ENCODE data around the gene PLXNA2. TPM values are rescaled to one million over a fixed set of nuclear protein-coding genes. Genes with fewer than 3 reads are reported as not detected.

The PLXNA2 gene
- total and polyA plus RNA-seq, 7 experiments from 2014 or later, result 0.70 to 5.4 (median 1.4) TPM; not detected in 2

DNA sequence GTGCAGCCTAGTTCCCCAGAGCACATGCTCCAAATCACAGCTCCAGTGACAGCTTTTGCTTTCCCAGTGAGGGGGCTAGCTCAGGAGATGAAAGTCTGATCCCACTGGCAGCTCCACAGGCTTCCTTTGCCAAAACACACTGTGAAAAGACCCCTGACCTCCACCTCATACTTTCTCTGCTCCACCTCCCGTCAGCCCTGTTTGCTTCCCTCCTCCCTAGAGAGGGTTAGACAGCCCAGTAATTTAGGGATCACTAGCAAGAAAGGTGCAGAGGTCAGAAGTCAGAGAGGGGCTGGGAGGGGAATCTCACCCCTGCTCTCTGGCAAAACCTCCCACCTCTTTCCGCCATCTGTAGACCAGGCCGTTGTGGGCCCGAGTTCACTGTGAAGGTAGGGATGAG, 62.8 kb downstream of the PLXNA2 start:
- no peaks in the 10 kb centered on the region for H3K36me3 Mint-ChIP-seq
- H3K4me3 ChIP-seq (ENCODE audit: low read length), result no peak overlapping the region
- CTCF ChIA-PET, result no interaction called here

DNA sequence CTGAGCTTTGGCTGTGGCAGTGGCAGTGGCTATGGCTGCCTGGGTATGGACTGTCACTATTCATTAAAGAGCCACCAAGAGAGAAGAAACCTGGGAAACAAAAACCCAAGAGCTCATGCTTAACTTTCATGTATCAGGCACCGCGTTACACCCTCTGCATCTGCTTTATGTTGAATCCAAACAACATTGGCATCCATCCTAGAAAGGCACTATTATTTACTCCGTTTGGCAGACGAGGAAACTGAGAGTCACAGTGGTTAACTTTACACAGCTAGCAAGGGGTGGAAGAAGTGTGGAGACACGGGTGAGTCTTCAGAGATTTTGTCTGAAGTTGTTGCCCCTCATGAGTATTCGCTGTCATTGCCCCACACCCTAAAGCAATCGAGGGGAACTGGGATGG, 63.8 kb downstream of the PLXNA2 start:
- POLR2A ChIA-PET, result no interaction called here
- H3K36me3 ChIP-seq (ENCODE audit: control insufficient read depth in 2 of 3, insufficient read depth in 3 of 3, low read length in 3 of 3), result no peaks in the 10 kb centered on the region
- intact Hi-C loops (cut with micrococcal nuclease), result no loop called here

More for the DNA sequence above, 62.8 kb downstream of the PLXNA2 start:
- no peak for DNase-seq
- Mint-ChIP-seq H3K4me3 (no peak overlapping the region), H3K9me3 (no peaks in the 10 kb centered on the region), H3K4me1 (peaks cover 0 to 1% (median 0%) of the 10 kb centered on the region in 7 donors), H3K27ac (peak overlapping the region in 1 of 9 donors; percentile 55), H3K27me3 (peaks cover 9 to 21% (median 13%) of the 10 kb centered on the region in 5 donors)
- Histone ChIP-seq H3K27me3 (ENCODE audit: control insufficient read depth in 2 of 2, insufficient read depth in 2 of 2, low read length in 2 of 2) (no peaks in the 10 kb centered on the region), H3K27ac (ENCODE audit: low read depth, low read length) (no peak overlapping the region), H3K4me1 (ENCODE audit: control insufficient read depth in 2 of 2, insufficient read depth in 2 of 2, low read length in 2 of 2) (no peaks in the 10 kb centered on the region), H3K36me3 (ENCODE audit: control insufficient read depth in 2 of 3, insufficient read depth in 3 of 3, low read length in 3 of 3) (no peaks in the 10 kb centered on the region), H3K9me3 (ENCODE audit: control insufficient read depth in 2 of 3, low read length in 3 of 3) (no peaks in the 10 kb centered on the region)
- POLR2A ChIA-PET, result no interaction called here
- no peak for ATAC-seq
- intact Hi-C loops (cut with micrococcal nuclease), result no loop called here

DNA sequence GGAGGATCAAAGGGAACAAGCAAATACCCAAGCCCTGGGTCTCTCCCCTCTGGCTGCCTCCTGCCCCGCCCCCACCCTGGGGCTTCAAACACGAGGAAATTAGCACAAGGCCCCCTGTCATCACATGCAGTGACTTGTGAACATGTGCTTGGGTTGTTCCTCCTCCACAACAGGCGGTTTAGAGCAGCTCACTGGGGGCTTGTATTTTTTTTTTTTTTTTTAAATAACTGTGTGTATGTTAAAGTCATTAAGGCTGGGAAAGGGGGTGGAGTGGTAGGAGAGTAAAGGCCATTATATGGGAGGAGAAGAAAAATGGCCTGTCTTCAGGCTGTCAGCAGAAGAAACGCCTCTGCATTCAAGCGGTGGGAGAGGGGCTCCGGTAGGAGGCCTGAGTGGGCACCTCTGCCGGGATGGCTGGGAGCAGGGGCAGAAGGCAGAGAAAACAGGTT, 64.2 kb downstream of the PLXNA2 start:
- POLR2A ChIA-PET, result no interaction called here
- Histone ChIP-seq H3K4me1 (ENCODE audit: control insufficient read depth in 2 of 2, insufficient read depth in 2 of 2, low read length in 2 of 2) (no peaks in the 10 kb centered on the region), H3K36me3 (ENCODE audit: control insufficient read depth in 2 of 3, insufficient read depth in 3 of 3, low read length in 3 of 3) (no peaks in the 10 kb centered on the region), H3K27me3 (ENCODE audit: control insufficient read depth in 2 of 2, insufficient read depth in 2 of 2, low read length in 2 of 2) (no peaks in the 10 kb centered on the region), H3K4me3 (ENCODE audit: low read length) (no peak overlapping the region), H3K9me3 (ENCODE audit: control insufficient read depth in 2 of 3, low read length in 3 of 3) (no peaks in the 10 kb centered on the region), H3K27ac (ENCODE audit: low read depth, low read length) (no peak overlapping the region)
- no peaks in the 10 kb centered on the region for H3K36me3 Mint-ChIP-seq
- peaks cover 0 to 1% (median 0%) of the 10 kb centered on the region in 7 donors for H3K4me1 Mint-ChIP-seq
- no peak overlapping the region for H3K4me3 Mint-ChIP-seq
- peaks cover 5 to 17% (median 11%) of the 10 kb centered on the region in 5 donors for H3K27me3 Mint-ChIP-seq
- H3K9me3 Mint-ChIP-seq, result no peaks in the 10 kb centered on the region
- intact Hi-C loops (cut with micrococcal nuclease), result no loop called here
- CTCF ChIA-PET, result no interaction called here
- no peak overlapping the region for H3K27ac Mint-ChIP-seq
- ATAC-seq, result no peak
- no peak for DNase-seq

More for the DNA sequence above, 63.8 kb downstream of the PLXNA2 start:
- CTCF ChIA-PET, result no interaction called here
- no peak overlapping the region for H3K4me3 Mint-ChIP-seq
- H3K9me3 Mint-ChIP-seq, result no peaks in the 10 kb centered on the region
- no peak overlapping the region for H3K27ac ChIP-seq (ENCODE audit: low read depth, low read length)
- no peaks in the 10 kb centered on the region for H3K4me1 ChIP-seq (ENCODE audit: control insufficient read depth in 2 of 2, insufficient read depth in 2 of 2, low read length in 2 of 2)
- no peak overlapping the region for H3K27ac Mint-ChIP-seq
- ATAC-seq, result no peak
- H3K4me3 ChIP-seq (ENCODE audit: low read length), result no peak overlapping the region
- DNase-seq, result no peak
- no peaks in the 10 kb centered on the region for H3K27me3 ChIP-seq (ENCODE audit: control insufficient read depth in 2 of 2, insufficient read depth in 2 of 2, low read length in 2 of 2)
- peaks cover 5 to 17% (median 11%) of the 10 kb centered on the region in 5 donors for H3K27me3 Mint-ChIP-seq
- H3K36me3 Mint-ChIP-seq, result no peaks in the 10 kb centered on the region
- H3K9me3 ChIP-seq (ENCODE audit: control insufficient read depth in 2 of 3, low read length in 3 of 3), result no peaks in the 10 kb centered on the region
- H3K4me1 Mint-ChIP-seq, result peaks cover 0 to 1% (median 0%) of the 10 kb centered on the region in 7 donors

DNA sequence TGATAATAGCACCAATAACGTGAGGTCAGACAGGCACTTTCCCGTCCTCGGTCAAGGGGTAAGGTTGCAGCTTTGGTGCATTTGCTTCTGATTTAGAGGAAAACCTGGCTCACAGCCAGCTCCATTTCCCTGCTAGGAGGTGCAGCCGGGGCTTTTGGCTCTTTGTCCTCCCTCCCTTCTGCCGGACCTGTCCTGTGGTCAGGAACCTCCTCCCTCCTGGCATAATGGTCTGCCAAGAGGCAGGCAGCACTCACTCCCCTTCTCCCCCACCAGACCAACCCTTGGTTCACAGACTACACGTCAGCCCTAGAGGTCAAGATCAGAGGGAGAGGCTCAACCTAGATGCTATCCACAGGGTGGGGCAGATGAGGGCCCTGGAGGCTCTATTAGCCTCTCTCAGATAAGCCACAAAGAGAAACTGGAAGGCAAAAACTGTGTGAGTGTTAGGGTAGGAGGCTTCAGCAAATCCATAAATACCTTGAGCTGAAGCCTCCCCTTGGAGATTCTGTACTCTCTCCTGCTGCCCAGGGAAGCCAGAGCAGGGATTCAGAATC, 64.8 kb downstream of the PLXNA2 start:
- Mint-ChIP-seq H3K27me3 (peaks cover 5 to 20% (median 11%) of the 10 kb centered on the region in 5 donors), H3K36me3 (no peaks in the 10 kb centered on the region), H3K9me3 (no peaks in the 10 kb centered on the region), H3K4me1 (peaks cover 0 to 1% (median 0%) of the 10 kb centered on the region in 7 donors), H3K4me3 (no peak overlapping the region), H3K27ac (no peak overlapping the region)
- no peak overlapping the region for H3K4me3 ChIP-seq (ENCODE audit: low read length)
- no peaks in the 10 kb centered on the region for H3K4me1 ChIP-seq (ENCODE audit: control insufficient read depth in 2 of 2, insufficient read depth in 2 of 2, low read length in 2 of 2)
- intact Hi-C loops (cut with micrococcal nuclease), result no loop called here
- DNase-seq (no peak), ATAC-seq (no peak)
- H3K27ac ChIP-seq (ENCODE audit: low read depth, low read length), result no peak overlapping the region
- no peaks in the 10 kb centered on the region for H3K27me3 ChIP-seq (ENCODE audit: control insufficient read depth in 2 of 2, insufficient read depth in 2 of 2, low read length in 2 of 2)
- H3K9me3 ChIP-seq (ENCODE audit: control insufficient read depth in 2 of 3, low read length in 3 of 3), result no peaks in the 10 kb centered on the region
- ChIA-PET POLR2A (no interaction called here), CTCF (no interaction called here)
- H3K36me3 ChIP-seq (ENCODE audit: control insufficient read depth in 2 of 3, insufficient read depth in 3 of 3, low read length in 3 of 3), result no peaks in the 10 kb centered on the region

DNA sequence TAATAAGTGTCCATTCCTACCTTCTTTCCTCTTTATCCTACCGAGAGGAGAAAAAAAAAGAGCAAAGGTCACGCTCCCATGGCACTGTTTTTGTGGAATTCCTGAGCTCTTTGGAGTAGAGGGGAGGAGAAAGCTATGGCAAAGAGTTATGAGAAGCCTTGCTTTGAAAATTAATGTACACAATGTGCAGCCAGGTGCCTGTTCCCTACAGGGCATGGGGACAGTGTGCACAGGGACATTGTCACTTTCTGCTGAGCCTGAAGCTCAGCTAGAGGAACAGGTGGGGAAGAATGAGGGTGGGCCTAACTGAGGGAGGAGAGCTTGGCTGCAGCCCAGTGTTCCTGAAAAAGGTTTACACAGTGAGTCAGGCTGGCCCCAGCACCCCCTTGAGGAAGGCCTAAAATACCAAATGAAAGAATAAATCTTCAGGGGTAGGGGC, 66.1 kb downstream of the PLXNA2 start:
- peak overlapping the region in 1 of 9 donors; percentile 28 for H3K27ac Mint-ChIP-seq
- H3K27me3 Mint-ChIP-seq, result peaks cover 5 to 17% (median 11%) of the 10 kb centered on the region in 5 donors
- no peak overlapping the region for H3K4me3 ChIP-seq (ENCODE audit: low read length)
- H3K9me3 ChIP-seq (ENCODE audit: control insufficient read depth in 2 of 3, low read length in 3 of 3), result no peaks in the 10 kb centered on the region
- H3K27me3 ChIP-seq (ENCODE audit: control insufficient read depth in 2 of 2, insufficient read depth in 2 of 2, low read length in 2 of 2), result no peaks in the 10 kb centered on the region
- CTCF ChIA-PET, result no interaction called here
- H3K9me3 Mint-ChIP-seq, result no peaks in the 10 kb centered on the region
- POLR2A ChIA-PET, result no interaction called here
- intact Hi-C loops (cut with micrococcal nuclease), result no loop called here
- H3K27ac ChIP-seq (ENCODE audit: low read depth, low read length), result no peak overlapping the region
- H3K4me1 Mint-ChIP-seq, result peaks cover 0 to 1% (median 0%) of the 10 kb centered on the region in 7 donors
- H3K36me3 ChIP-seq (ENCODE audit: control insufficient read depth in 2 of 3, insufficient read depth in 3 of 3, low read length in 3 of 3), result no peaks in the 10 kb centered on the region
- no peaks in the 10 kb centered on the region for H3K4me1 ChIP-seq (ENCODE audit: control insufficient read depth in 2 of 2, insufficient read depth in 2 of 2, low read length in 2 of 2)
- H3K4me3 Mint-ChIP-seq, result no peak overlapping the region
- no peak for ATAC-seq
- DNase-seq, result no peak
- H3K36me3 Mint-ChIP-seq, result no peaks in the 10 kb centered on the region

DNA sequence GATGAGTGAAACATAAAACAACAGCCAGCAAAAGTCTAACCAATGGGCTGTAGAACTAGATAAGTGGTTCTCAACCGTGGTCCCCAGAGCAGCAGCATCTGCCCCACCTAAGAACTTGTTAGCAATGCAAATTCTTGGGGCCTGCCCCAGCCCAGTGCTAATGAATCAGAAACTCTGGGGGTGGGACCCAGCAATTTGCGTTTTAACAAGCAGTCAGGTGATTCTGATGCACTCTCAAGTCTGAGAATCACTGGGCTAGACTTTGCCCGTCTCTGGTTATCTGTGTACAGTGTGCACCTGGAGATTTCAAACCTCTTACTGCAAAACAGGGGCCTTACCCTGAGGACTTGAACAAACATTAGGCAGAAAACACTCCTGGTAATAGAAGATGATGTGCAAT, 66.5 kb downstream of the PLXNA2 start:
- Histone ChIP-seq H3K4me1 (ENCODE audit: control insufficient read depth in 2 of 2, insufficient read depth in 2 of 2, low read length in 2 of 2) (no peaks in the 10 kb centered on the region), H3K9me3 (ENCODE audit: control insufficient read depth in 2 of 3, low read length in 3 of 3) (no peaks in the 10 kb centered on the region), H3K4me3 (ENCODE audit: low read length) (no peak overlapping the region), H3K27ac (ENCODE audit: low read depth, low read length) (no peak overlapping the region), H3K36me3 (ENCODE audit: control insufficient read depth in 2 of 3, insufficient read depth in 3 of 3, low read length in 3 of 3) (no peaks in the 10 kb centered on the region), H3K27me3 (ENCODE audit: control insufficient read depth in 2 of 2, insufficient read depth in 2 of 2, low read length in 2 of 2) (no peaks in the 10 kb centered on the region)
- no peak for ATAC-seq
- Mint-ChIP-seq H3K4me3 (no peak overlapping the region), H3K36me3 (no peaks in the 10 kb centered on the region), H3K9me3 (no peaks in the 10 kb centered on the region), H3K4me1 (peaks cover 0 to 1% (median 0%) of the 10 kb centered on the region in 7 donors), H3K27ac (peak overlapping the region in 1 of 9 donors; percentile 28), H3K27me3 (peaks cover under 1 to 12% (median 10%) of the 10 kb centered on the region in 5 donors)
- ChIA-PET CTCF (no interaction called here), POLR2A (no interaction called here)
- no peak for DNase-seq
- intact Hi-C loops (cut with micrococcal nuclease), result no loop called here

DNA sequence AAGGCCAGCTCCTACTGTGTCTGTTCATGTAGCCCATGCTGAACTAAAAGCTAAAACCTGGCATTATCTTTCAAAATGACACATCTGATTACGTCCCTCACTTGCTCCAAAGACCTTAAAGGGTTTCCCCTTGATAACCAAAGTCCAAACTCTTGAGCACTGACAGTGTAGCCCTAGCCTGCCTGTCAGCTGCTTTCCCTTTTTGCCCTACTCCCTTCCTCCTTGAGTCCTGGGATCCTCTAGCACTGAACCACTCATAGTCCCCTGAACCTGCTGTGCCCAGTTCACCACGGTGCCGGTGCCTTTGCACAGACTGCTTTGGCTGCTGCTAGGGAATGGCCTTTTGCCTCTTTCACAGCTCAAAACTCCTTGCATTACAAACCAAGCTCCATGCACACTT, 67.5 kb downstream of the PLXNA2 start:
- no peak overlapping the region for H3K4me3 Mint-ChIP-seq
- intact Hi-C loops (cut with micrococcal nuclease), result no loop called here
- H3K4me1 ChIP-seq (ENCODE audit: control insufficient read depth in 2 of 2, insufficient read depth in 2 of 2, low read length in 2 of 2), result no peaks in the 10 kb centered on the region
- ATAC-seq, result no peak
- no peak overlapping the region for H3K27ac Mint-ChIP-seq
- H3K9me3 Mint-ChIP-seq, result no peaks in the 10 kb centered on the region
- H3K9me3 ChIP-seq (ENCODE audit: control insufficient read depth in 2 of 3, low read length in 3 of 3), result no peaks in the 10 kb centered on the region
- no peak overlapping the region for H3K27ac ChIP-seq (ENCODE audit: low read depth, low read length)
- no peak overlapping the region for H3K4me3 ChIP-seq (ENCODE audit: low read length)
- no peaks in the 10 kb centered on the region for H3K27me3 ChIP-seq (ENCODE audit: control insufficient read depth in 2 of 2, insufficient read depth in 2 of 2, low read length in 2 of 2)
- H3K36me3 ChIP-seq (ENCODE audit: control insufficient read depth in 2 of 3, insufficient read depth in 3 of 3, low read length in 3 of 3), result no peaks in the 10 kb centered on the region
- H3K27me3 Mint-ChIP-seq, result peaks cover 0 to 12% (median 10%) of the 10 kb centered on the region in 5 donors
- peaks cover 0 to 1% (median 0%) of the 10 kb centered on the region in 7 donors for H3K4me1 Mint-ChIP-seq
- DNase-seq, result no peak
- CTCF ChIA-PET, result no interaction called here
- H3K36me3 Mint-ChIP-seq, result no peaks in the 10 kb centered on the region
- POLR2A ChIA-PET, result no interaction called here

Data from naive thymus-derived CD4-positive, alpha-beta T cell (primary cell).